ENCODE data around the gene MPHOSPH9. TPM values are rescaled to one million over a fixed set of nuclear protein-coding genes. Genes with fewer than 3 reads are reported as not detected.
A peak's percentile ranks its signal among the peaks of the same experiment; 100 is the strongest.

MPHOSPH9 gene
- polyA plus RNA-seq, 3 donors: 6.3 to 14.1 (median 9.2) TPM

GRCh38 chr12:123151457-123152454, 81.2 kb downstream of the MPHOSPH9 start:
- H3K27ac Mint-ChIP-seq: no peak overlapping the region
- Histone ChIP-seq H3K4me1 (ENCODE audit: control insufficient read depth in 1 of 2, insufficient read depth in 2 of 2, low read length in 2 of 2) (peaks cover 13 to 14% of the 10 kb centered on the region in 2 donors), H3K27ac (ENCODE audit: low read depth in 1 of 2, low read length in 2 of 2) (no peak overlapping the region), H4K20me1 (ENCODE audit: insufficient read depth, low read length) (no peaks in the 10 kb centered on the region), H3K27me3 (ENCODE audit: control insufficient read depth in 2 of 2, insufficient read depth in 2 of 2, low read length in 2 of 2) (peaks cover 11 to 23% of the 10 kb centered on the region in 2 donors), H3K9me3 (replicated peaks in 1 of 2; ENCODE audit: control insufficient read depth in 1 of 2, insufficient read depth in 1 of 2, low read length in 2 of 2) (no peaks in the 10 kb centered on the region), H3K4me2 (replicated peaks; ENCODE audit: extremely low read depth, low read length, poor library complexity, severe bottlenecking) (peak overlapping the region; percentile 95), H3K79me2 (ENCODE audit: insufficient read depth, low read length) (no peaks in the 10 kb centered on the region), H2AFZ (ENCODE audit: insufficient read depth, low read depth, low read length, poor library complexity, severe bottlenecking) (peak overlapping the region; percentile 86), H3K4me3 (replicated peaks in 1 of 3; ENCODE audit: low read depth in 2 of 3, low read length in 3 of 3) (peak overlapping the region; percentile 22 to 81 (median 45)), H3K9ac (ENCODE audit: insufficient read depth, low read length, poor library complexity, severe bottlenecking) (peak overlapping the region; percentile 67), H3K36me3 (replicated peaks in 1 of 2; ENCODE audit: control insufficient read depth in 1 of 2, insufficient read depth in 2 of 2, low read length in 2 of 2) (peaks cover 8 to 16% of the 10 kb centered on the region in 2 donors)
- H3K4me1 Mint-ChIP-seq: peaks cover 16% of the 10 kb centered on the region
- peaks cover 18 to 28% (median 21%) of the 10 kb centered on the region in 3 donors for H3K27me3 Mint-ChIP-seq (ENCODE audit: low read depth in 3 of 3)
- 33% methylated on average over 34 of the region's 46 CpGs for WGBS (ENCODE audit: insufficient coverage)
- peak; percentile 10 for TF ChIP-seq CTCF (IDR thresholded peaks at IDR 0.05)
- DNase-seq: no peak
- peaks cover 0 to 3% (median 0%) of the 10 kb centered on the region in 7 donors for H3K9me3 Mint-ChIP-seq
- H3K4me3 Mint-ChIP-seq: peak overlapping the region; percentile 78 to 88
- intact Hi-C loops (cut with micrococcal nuclease): loop anchor here (2.0 to 5.0 kb wide), 3 partner anchors 64 to 171 kb away; partner anchors contain the start of gene ARL6IP4 (in 1 of the 2)
- H3K36me3 Mint-ChIP-seq: peaks cover 28 to 29% of the 10 kb centered on the region in 2 donors

DNA sequence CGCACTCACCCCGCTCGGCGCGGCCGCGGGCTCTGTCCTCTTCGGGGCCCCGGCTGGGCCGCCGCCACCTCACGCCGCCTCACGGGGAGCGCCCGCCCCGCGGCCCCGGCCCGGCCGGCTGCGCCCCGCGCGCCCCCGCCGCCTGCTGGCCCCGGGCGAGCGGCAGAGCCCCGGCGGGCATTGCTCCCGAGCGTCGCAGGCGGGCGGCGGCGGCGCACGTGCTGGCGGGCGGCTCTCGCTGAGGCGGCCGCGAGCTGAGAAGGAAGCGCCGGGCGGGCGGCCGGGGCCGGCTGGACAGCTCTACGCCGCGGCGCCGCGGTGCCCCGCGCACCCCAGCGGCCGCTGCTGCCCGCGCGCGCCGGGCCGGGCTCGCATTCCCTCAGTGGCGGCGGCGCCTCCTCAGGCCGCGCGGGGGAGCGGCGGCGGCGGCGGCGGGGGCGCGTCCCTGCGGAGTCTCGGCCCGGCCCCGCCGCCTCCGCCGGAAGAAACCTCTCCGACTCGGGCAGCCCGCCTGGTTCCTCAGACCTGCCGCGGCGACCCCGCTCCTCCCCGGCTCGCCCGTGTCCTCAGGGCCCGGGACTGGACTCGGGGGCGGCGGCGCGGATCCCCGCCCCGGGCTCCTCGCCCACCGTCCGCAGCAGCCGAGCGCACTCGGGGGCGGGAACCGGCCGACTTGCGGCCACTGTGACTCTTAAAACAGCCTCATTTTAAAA, 82.0 kb downstream of the MPHOSPH9 start, which contains the start of gene PITPNM2:
Gene PITPNM2 (minus strand): TSS at position 347 of the 713 bp plus-strand sequence. CDS start 116,500 bp downstream, outside the sequence.
- Histone ChIP-seq H3K9ac (ENCODE audit: insufficient read depth, low read length, poor library complexity, severe bottlenecking) (peak within 1 kb of the TSS; percentile 67), H4K20me1 (ENCODE audit: insufficient read depth, low read length) (no peaks in the 10 kb centered on the region), H3K27ac (ENCODE audit: low read depth in 1 of 2, low read length in 2 of 2) (no peak within 1 kb of the TSS), H3K79me2 (ENCODE audit: insufficient read depth, low read length) (no peaks in the 10 kb centered on the region), H3K4me3 (replicated peaks in 1 of 3; ENCODE audit: low read depth in 2 of 3, low read length in 3 of 3) (peak within 1 kb of the TSS; percentile 23 to 81 (median 45)), H3K27me3 (ENCODE audit: control insufficient read depth in 2 of 2, insufficient read depth in 2 of 2, low read length in 2 of 2) (peaks cover 11 to 23% of the 10 kb centered on the region in 2 donors), H3K9me3 (replicated peaks in 1 of 2; ENCODE audit: control insufficient read depth in 1 of 2, insufficient read depth in 1 of 2, low read length in 2 of 2) (no peaks in the 10 kb centered on the region), H3K36me3 (replicated peaks in 1 of 2; ENCODE audit: control insufficient read depth in 1 of 2, insufficient read depth in 2 of 2, low read length in 2 of 2) (peaks cover 5 to 8% of the 10 kb centered on the region in 2 donors), H3K4me2 (replicated peaks; ENCODE audit: extremely low read depth, low read length, poor library complexity, severe bottlenecking) (peak within 1 kb of the TSS; percentile 95), H3K4me1 (ENCODE audit: control insufficient read depth in 1 of 2, insufficient read depth in 2 of 2, low read length in 2 of 2) (peaks cover 13 to 14% of the 10 kb centered on the region in 2 donors), H2AFZ (ENCODE audit: insufficient read depth, low read depth, low read length, poor library complexity, severe bottlenecking) (peak within 1 kb of the TSS; percentile 86)
- intact Hi-C loops (cut with micrococcal nuclease): loop anchor here (2.0 to 5.0 kb wide), 3 partner anchors 64 to 170 kb away; partner anchors contain the start of gene ARL6IP4 (in 1 of the 2)
- peaks cover 26 to 28% of the 10 kb centered on the region in 2 donors for H3K36me3 Mint-ChIP-seq
- peak; percentile 37 for TF ChIP-seq CTCF (IDR thresholded peaks at IDR 0.05)
- WGBS (ENCODE audit: insufficient coverage): under 1% methylated on average over 109 of the region's 119 CpGs
- H3K4me3 Mint-ChIP-seq: peak within 1 kb of the TSS; percentile 78 to 88
- peak; percentile 38 to 73 (median 67) for DNase-seq
- H3K27ac Mint-ChIP-seq: peak within 1 kb of the TSS in 4 of 7 donors; percentile 8 to 74 (median 50)
- H3K9me3 Mint-ChIP-seq: peaks cover 0 to 3% (median 0%) of the 10 kb centered on the region in 7 donors
- peaks cover 16% of the 10 kb centered on the region for H3K4me1 Mint-ChIP-seq
- peaks cover 18 to 28% (median 21%) of the 10 kb centered on the region in 3 donors for H3K27me3 Mint-ChIP-seq (ENCODE audit: low read depth in 3 of 3)

Measured in CD14-positive monocyte (primary cell).